Effector memory CD8-positive, alpha-beta T cell (primary cell): ENCODE data around the gene PUSL1.
A peak's percentile ranks its signal among the peaks of the same experiment; 100 is the strongest.
"Not testable (repeated sequence)": the region's sequence is repeated elsewhere in the genome, so short reads cannot be mapped to it uniquely, and the experiment has no call there.

Experiments used
- ATAC-seq: fragments of 150-1000 bp; cut with Tn5 transposase; replicated peaks from 2 replicates; pipeline ENCODE4 v1.10.0; 2021; ENCODE audit warnings: mild to moderate bottlenecking, moderate library complexity
- DNase-seq, 3 experiments: peaks; one replicate each; pipeline ENCODE4 v3.0.0; 2021
- H3K27ac Mint-ChIP-seq, 2 donors: one replicate each; pipeline ENCODE4 v1.8.0; 2022; ENCODE audit warnings: mild to moderate bottlenecking in 2 of 2, mixed read lengths in 2 of 2, moderate library complexity in 2 of 2
- H3K27me3 Mint-ChIP-seq, 2 donors: one replicate each; pipeline ENCODE4 v1.8.0; 2022; ENCODE audit warnings: mixed read lengths in 2 of 2
- H3K36me3 Mint-ChIP-seq: one replicate; pipeline ENCODE4 v1.8.0; 2022; ENCODE audit warnings: mild to moderate bottlenecking, moderate library complexity, mixed read lengths; ENCODE audit not compliant: insufficient read depth
- H3K4me1 Mint-ChIP-seq, 2 donors: one replicate each; pipeline ENCODE4 v1.8.0; 2022; ENCODE audit warnings: low read depth in 2 of 2, mixed read lengths in 2 of 2
- H3K4me3 Mint-ChIP-seq, 2 donors: one replicate each; pipeline ENCODE4 v1.8.0; 2022; ENCODE audit warnings: mild to moderate bottlenecking in 2 of 2, mixed read lengths in 2 of 2, moderate library complexity in 2 of 2
- H3K9me3 Mint-ChIP-seq, 2 donors: one replicate each; pipeline ENCODE4 v1.8.0; 2022; ENCODE audit warnings: mixed read lengths in 2 of 2

Gene PUSL1

DNA sequence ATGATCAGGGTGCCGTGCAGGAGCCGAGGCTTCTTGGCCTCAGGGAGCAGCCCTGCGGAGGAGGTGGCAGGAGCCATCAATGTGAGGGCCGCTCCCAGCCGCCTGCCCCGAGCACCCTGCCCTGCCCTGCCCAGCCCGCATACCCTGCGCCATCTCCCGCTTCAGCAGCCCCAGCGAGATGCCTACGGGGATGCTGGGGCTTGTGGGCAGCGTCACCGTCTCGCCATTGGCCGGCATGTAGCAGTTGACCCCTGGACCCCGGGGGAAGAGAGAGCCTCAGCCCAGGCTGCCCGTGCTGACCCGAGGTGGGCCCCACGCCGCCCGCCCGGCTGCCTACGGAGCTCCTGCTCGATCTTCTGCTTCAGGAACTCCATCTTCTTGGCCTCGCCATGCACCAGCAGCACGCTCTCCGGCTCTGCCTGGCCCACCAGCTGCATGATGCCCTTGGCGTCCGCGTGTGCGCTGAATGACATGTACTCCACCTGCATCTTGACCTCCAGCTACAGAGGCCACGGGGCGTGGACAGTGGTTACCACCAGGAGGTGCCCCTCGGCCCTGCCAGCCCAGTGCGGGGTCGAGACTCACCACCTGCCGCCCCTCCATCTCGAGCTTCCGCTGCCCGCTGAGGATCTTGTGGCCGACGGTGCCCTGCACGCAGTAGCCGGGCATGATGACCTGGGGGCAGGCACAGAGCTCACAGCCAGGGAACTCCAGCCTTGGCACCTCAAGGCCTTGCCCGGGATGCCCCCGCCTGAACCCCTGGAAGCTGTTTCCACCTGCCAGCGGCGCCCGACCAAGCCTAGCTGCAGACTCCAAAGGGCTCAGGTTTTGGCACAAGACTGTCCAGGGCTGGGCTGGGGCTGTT, 4.3 kb downstream of the PUSL1 start:
- DNase-seq (no peak), ATAC-seq (no peak)
- H3K36me3 Mint-ChIP-seq = peaks cover 55% of the 10 kb centered on the region
- H3K4me3 Mint-ChIP-seq = no peak overlapping the region
- H3K27me3 Mint-ChIP-seq = no peaks in the 10 kb centered on the region
- H3K4me1 Mint-ChIP-seq = peaks cover 0 to 4% of the 10 kb centered on the region in 2 donors
- H3K27ac Mint-ChIP-seq = peak overlapping the region in 1 of 2 donors; percentile 72
- H3K9me3 Mint-ChIP-seq = no peaks in the 10 kb centered on the region

GRCh38 chr1:1313500-1314236, 5.3 kb downstream of the PUSL1 start:
- ATAC-seq = no peak
- Mint-ChIP-seq H3K27me3 (no peaks in the 10 kb centered on the region), H3K27ac (peak overlapping the region in 1 of 2 donors; percentile 18), H3K4me3 (no peak overlapping the region), H3K4me1 (peaks cover 0 to 4% of the 10 kb centered on the region in 2 donors), H3K9me3 (no peaks in the 10 kb centered on the region), H3K36me3 (peaks cover 54% of the 10 kb centered on the region)
- DNase-seq = no peak

- DNase-seq (no peak), ATAC-seq (no peak)
- peak overlapping the region in 1 of 2 donors; percentile 18 for H3K27ac Mint-ChIP-seq
- no peak overlapping the region for H3K4me3 Mint-ChIP-seq
- peaks cover 56% of the 10 kb centered on the region for H3K36me3 Mint-ChIP-seq
- no peaks in the 10 kb centered on the region for H3K27me3 Mint-ChIP-seq
- H3K9me3 Mint-ChIP-seq = no peaks in the 10 kb centered on the region
- H3K4me1 Mint-ChIP-seq = peaks cover 0 to 6% of the 10 kb centered on the region in 2 donors
Measured at GRCh38 chr1:1314237-1314586, 5.8 kb downstream of the PUSL1 start.

DNA sequence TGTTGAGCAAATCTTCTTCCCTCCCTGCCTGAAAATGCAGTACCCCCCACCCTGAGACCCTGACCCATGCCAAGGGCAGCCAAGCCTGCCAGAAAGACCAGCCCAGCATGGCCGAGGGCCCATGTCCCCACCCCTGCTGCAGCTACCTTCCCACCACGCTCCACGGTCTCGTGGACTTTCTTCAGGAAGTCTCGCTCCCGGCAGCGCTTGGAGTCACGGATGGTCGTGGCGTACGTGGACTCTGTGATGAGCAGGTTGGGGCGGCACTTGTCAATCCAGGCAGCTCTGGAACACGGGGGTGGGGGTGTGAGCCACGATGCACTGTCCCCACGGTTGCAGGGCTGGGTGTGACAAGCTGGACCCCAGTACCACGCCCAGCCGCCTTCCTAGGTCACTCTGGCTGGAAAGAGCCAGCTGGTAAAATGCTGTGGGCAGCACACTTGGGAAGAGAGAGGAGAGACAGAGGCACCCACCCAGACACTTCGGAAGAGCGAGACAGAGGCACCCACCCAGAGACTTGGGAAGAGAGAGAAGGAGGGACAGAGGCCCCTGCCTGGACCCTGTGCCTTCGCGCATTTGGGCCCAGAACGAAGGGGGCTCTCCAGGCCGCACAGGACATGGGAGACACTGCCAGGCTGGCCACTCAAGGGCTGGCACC, 6.4 kb downstream of the PUSL1 start:
- no peaks in the 10 kb centered on the region for H3K27me3 Mint-ChIP-seq
- no peak overlapping the region for H3K4me3 Mint-ChIP-seq
- peak overlapping the region in 1 of 2 donors; percentile 18 for H3K27ac Mint-ChIP-seq
- no peak for ATAC-seq
- H3K36me3 Mint-ChIP-seq = peaks cover 56% of the 10 kb centered on the region
- no peak for DNase-seq
- no peaks in the 10 kb centered on the region for H3K9me3 Mint-ChIP-seq
- H3K4me1 Mint-ChIP-seq = peaks cover 0 to 9% of the 10 kb centered on the region in 2 donors

- Mint-ChIP-seq H3K4me1 (peaks cover 0 to 9% of the 10 kb centered on the region in 2 donors), H3K36me3 (peaks cover 49% of the 10 kb centered on the region), H3K27ac (no peak overlapping the region), H3K4me3 (no peak overlapping the region), H3K27me3 (no peaks in the 10 kb centered on the region), H3K9me3 (no peaks in the 10 kb centered on the region)
- ATAC-seq (no peak), DNase-seq (no peak)
Measured at GRCh38 chr1:1315435-1315954, 7.1 kb downstream of the PUSL1 start.

DNA sequence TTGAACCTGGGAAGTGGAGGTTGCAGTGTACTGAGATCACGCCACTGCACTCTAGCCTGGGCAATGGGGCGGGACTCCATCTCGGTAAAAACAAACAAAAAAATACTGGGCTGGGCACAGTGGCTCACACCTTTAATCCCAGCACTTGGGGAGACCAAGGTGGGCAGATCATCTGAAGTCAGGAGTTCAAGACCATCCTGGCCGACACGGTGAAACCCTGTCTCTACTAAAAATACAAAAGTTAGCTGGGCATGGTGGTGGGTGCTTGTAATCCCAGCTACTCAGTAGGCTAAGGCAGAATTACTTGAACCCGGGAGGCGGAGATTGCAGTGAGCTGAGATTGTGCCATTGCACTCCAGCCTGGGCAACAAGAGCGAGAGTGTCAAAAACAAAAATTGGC, 7.8 kb downstream of the PUSL1 start:
- ATAC-seq, H3K4me1 Mint-ChIP-seq, H3K27me3 Mint-ChIP-seq, H3K9me3 Mint-ChIP-seq, H3K4me3 Mint-ChIP-seq, DNase-seq, H3K27ac Mint-ChIP-seq: not testable (repeated sequence)
- H3K36me3 Mint-ChIP-seq = peaks cover 46% of the 10 kb centered on the region

DNA sequence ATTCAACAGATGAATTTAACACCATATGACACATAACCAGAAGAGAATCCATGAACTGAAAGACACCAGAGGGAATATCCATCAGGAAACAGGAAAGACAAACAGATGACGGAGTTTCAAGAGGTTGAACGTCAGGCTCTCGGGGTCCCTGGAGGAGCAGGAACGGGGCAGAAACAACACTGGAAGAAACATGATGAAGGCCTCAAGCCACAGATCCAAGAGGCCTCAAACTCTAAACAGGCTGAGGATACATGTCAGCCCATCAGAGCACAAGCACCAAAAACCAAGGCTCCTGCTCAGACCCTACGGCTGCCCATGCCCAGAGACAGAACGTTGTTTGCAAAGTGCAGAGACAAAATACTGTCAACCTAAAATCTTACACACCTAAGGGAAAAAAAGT, 9.0 kb downstream of the PUSL1 start:
- Mint-ChIP-seq H3K9me3 (no peaks in the 10 kb centered on the region), H3K27me3 (no peaks in the 10 kb centered on the region), H3K36me3 (peaks cover 42% of the 10 kb centered on the region), H3K4me1 (peaks cover 0 to 14% of the 10 kb centered on the region in 2 donors), H3K4me3 (no peak overlapping the region), H3K27ac (no peak overlapping the region)
- ATAC-seq (no peak), DNase-seq (no peak)

GRCh38 chr1:1318131-1318652, 9.8 kb downstream of the PUSL1 start:
- Mint-ChIP-seq H3K27me3 (no peaks in the 10 kb centered on the region), H3K9me3 (no peaks in the 10 kb centered on the region), H3K4me1 (peaks cover 3 to 16% of the 10 kb centered on the region in 2 donors), H3K36me3 (peaks cover 41% of the 10 kb centered on the region), H3K4me3 (no peak overlapping the region), H3K27ac (no peak overlapping the region)
- no peak for DNase-seq
- no peak for ATAC-seq

DNA sequence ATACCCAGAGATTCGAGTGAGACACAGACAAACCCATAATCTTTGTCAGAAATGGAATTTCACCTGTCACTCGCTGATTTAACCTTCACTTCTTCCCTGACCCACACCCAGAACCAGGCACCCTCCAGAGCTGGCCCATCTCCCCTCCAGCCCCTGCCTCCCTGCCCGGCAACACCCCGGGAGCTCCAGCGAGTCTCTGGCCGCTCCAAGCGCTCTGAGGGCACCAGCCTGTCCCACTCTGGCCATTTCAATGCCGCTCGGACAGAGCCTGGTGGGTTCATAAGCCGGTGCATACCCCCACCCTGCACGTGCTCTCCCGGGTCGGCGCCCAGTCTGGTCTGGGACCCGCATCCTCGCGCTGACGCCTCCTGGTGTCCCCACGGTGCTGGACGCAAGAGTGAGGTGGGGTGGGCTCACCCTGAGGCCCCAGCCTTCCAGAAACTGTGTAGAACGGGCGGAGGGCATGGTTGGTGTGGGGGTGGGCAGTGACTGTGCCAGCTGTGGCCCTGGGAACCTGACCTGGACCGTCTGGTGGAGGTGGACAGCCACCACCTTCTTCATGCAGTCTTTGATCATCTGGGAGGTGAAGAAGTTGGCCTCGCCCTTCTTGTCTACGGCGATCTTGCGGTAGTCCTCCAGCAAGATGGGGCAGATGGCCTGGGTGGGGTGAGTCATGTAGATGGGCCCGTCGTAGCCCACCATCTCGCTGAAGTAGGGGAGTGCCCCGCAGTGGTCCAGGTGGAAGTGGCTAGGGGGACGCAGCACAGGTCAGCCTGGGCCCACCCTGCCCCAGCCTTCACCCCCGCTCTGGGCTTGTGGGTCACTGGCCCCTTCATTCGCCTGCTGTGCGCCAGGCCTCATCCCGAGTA, 10.6 kb downstream of the PUSL1 start:
- Mint-ChIP-seq H3K4me1 (peaks cover 9 to 21% of the 10 kb centered on the region in 2 donors), H3K27me3 (no peaks in the 10 kb centered on the region), H3K36me3 (peaks cover 41% of the 10 kb centered on the region), H3K4me3 (no peak overlapping the region), H3K9me3 (no peaks in the 10 kb centered on the region), H3K27ac (peak overlapping the region in 1 of 2 donors; percentile 17)
- ATAC-seq (no peak), DNase-seq (no peak)

- Mint-ChIP-seq H3K9me3 (no peaks in the 10 kb centered on the region), H3K27me3 (no peaks in the 10 kb centered on the region), H3K27ac (peak overlapping the region in 1 of 2 donors; percentile 17), H3K4me1 (peaks cover 13 to 22% of the 10 kb centered on the region in 2 donors), H3K36me3 (peaks cover 42% of the 10 kb centered on the region), H3K4me3 (no peak overlapping the region)
- ATAC-seq = no peak
- no peak for DNase-seq
Measured at GRCh38 chr1:1319646-1319941, 11.2 kb downstream of the PUSL1 start.

DNA sequence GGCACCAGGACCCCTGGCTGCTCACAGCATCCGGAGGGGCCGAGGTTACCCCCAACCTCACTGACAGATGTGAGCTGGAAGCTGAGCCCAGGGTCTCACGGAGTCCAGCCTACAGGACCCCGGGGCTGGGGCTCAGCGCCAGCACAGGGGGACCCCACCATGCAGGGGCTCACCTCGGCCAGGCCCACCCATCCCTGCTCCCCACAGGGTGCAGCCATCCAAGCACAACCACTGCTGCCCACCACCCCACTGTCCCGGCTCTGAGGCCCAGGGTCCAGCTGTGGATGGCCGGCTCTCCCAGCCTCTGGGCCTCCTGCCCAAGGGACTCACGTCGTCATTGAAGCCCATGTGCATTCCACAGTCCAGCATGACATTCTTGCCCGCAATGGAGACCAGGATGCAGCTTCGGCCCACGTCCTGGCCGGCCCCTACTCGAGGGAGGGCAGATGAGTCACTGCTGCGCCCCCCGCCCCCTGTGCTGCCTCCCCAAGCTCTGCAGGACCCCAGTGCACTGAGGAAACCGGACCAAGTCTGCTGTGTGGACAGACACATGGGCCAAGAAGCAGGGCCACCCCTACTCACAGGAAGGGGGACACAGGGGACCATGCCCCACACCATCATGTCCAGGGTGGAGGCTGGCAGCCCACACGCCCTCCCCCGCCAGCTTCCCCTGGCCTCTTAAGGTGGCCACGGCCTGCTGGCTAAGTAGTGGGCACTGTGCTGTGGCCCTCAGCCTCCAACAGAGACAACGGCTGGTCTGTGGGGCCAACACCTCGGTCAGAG, 12.5 kb downstream of the PUSL1 start:
- ATAC-seq = no peak
- H3K36me3 Mint-ChIP-seq = peaks cover 35% of the 10 kb centered on the region
- H3K27ac Mint-ChIP-seq = no peak overlapping the region

GRCh38 chr1:1321477-1321876, 13.1 kb downstream of the PUSL1 start:
- Mint-ChIP-seq H3K4me3 (peak overlapping the region in 1 of 2 donors; percentile 8), H3K4me1 (peaks cover 19 to 27% of the 10 kb centered on the region in 2 donors), H3K27me3 (no peaks in the 10 kb centered on the region), H3K36me3 (peaks cover 34% of the 10 kb centered on the region), H3K27ac (peak overlapping the region in 1 of 2 donors; percentile 49), H3K9me3 (no peaks in the 10 kb centered on the region)
- no peak for ATAC-seq
- DNase-seq = no peak

More for the DNA sequence above, 12.5 kb downstream of the PUSL1 start:
- H3K27me3 Mint-ChIP-seq = no peaks in the 10 kb centered on the region
- H3K4me3 Mint-ChIP-seq = peak overlapping the region in 1 of 2 donors; percentile 8
- no peak for DNase-seq
- H3K4me1 Mint-ChIP-seq = peaks cover 14 to 25% of the 10 kb centered on the region in 2 donors
- no peaks in the 10 kb centered on the region for H3K9me3 Mint-ChIP-seq
